Stomach (tissue), 9 donors: Measurements from ENCODE around the gene HYAL1. TPM values are rescaled to one million over a fixed set of nuclear protein-coding genes. Genes with fewer than 3 reads are reported as not detected.

Source experiments
- DNase-seq, 2 donors: peaks; one replicate each; pipeline versions ENCODE4 v3.0.0 to v3.0.0-alpha.2; 2013 to 2019
- H3K27ac ChIP-seq, 5 donors: fragments of 200-600 bp in 4 of 5; sonication (generic) in 4 of 5; one replicate each; pipeline ENCODE4 v1.5.1; 2013 to 2019; ENCODE audit warnings: mild to moderate bottlenecking in 1 of 5, moderate library complexity in 1 of 5
- H3K27me3 ChIP-seq, 3 donors: fragments of 200-600 bp; sonication (generic); one replicate each; pipeline ENCODE4 v1.5.1; 2017 to 2019; ENCODE audit warnings: mixed run types in 1 of 3
- H3K36me3 ChIP-seq, 4 donors: fragments of 200-600 bp; sonication (generic); 1 replicate in 3 of 4; 2 replicates in 1 of 4; pipeline ENCODE4 v1.5.1; 2016 to 2019
- H3K4me1 ChIP-seq, 4 donors: fragments of 200-600 bp; sonication (generic); one replicate each; pipeline ENCODE4 v1.5.1; 2016 to 2019
- H3K4me3 ChIP-seq, 4 donors: fragments of 200-600 bp; sonication (generic) in 3 of 4; one replicate each; pipeline ENCODE4 v1.5.1; 2016 to 2019; ENCODE audit warnings: mild to moderate bottlenecking in 1 of 4
- H3K9me3 ChIP-seq, 4 donors: fragments of 200-600 bp; sonication (generic); one replicate each; pipeline ENCODE4 v1.5.1; 2016 to 2019
- EP300 ChIP-seq: sonication (generic); formaldehyde crosslinking; IDR thresholded peaks from one replicate; pipeline ENCODE4 v1.6.1; 2017; ENCODE audit warnings: antibody characterized with exemption
- POLR2A ChIP-seq, 4 donors: fragments of 450-650 bp; IDR thresholded peaks; one replicate each; pipeline ENCODE4 v1.6.1; 2016; ENCODE audit warnings: antibody characterized with exemption in 4 of 4, control low read depth in 2 of 4, mild to moderate bottlenecking in 1 of 4, moderate library complexity in 1 of 4
- POLR2AphosphoS5 ChIP-seq, 3 donors: sonication (generic); formaldehyde crosslinking; IDR thresholded peaks; one replicate each; pipeline ENCODE4 v1.6.1; 2016; ENCODE audit warnings: antibody characterized with exemption in 3 of 3
- WGBS, 5 donors: extraction: QIAGEN DNeasy Blood & Tissue Kit in 3 of 5; methylation state at CpG; one replicate each; pipeline versions ENCODE4 v1.1.5 to v1.1.7; 2013 to 2018; 5-methylcytosine and 5-hydroxymethylcytosine counted together
- intact Hi-C: fragments of 100-400 bp; cut with DNase I; formaldehyde crosslinking; loops from one replicate; pipeline ENCODE4 v1.15.1; 2023; ENCODE audit warnings: low total_unique reads
- polyA plus RNA-seq, 3 donors: library from polyadenylated mRNA; stranded (reverse); fragments of 200-250 nt; gene quantifications; one replicate each; pipeline ENCODE4 v1.2.3, GENCODE V29; 2013
- total RNA-seq, 5 donors: library from RNA; depleted of rRNA; stranded (reverse); fragments of >200 nt; gene quantifications; one replicate each; pipeline versions ENCODE4 v1.1.0 to v1.2.3, GENCODE V29; 2014 to 2016
- TF ChIP-seq, protein P1 (sequence below), 7 experiments: fragments of 450-650 bp in 4 of 7; fragments of 200-600 bp in 3 of 7; sonication (generic) in 3 of 7; IDR thresholded peaks; one replicate each; pipeline ENCODE4 v1.5.1; 2016 to 2019; ENCODE audit warnings: antibody characterized with exemption in 7 of 7, control low read depth in 2 of 7, mild to moderate bottlenecking in 1 of 7
- donor health status: healthy with polysubstance abuse.
- donor health status: Bipolar disorder and iron deficiency.
- donor health status: healthy.

The HYAL1 gene
- total and polyA plus RNA-seq, 8 donors = 1.8 to 38.4 (median 6.3) TPM; not detected in 1

DNA sequence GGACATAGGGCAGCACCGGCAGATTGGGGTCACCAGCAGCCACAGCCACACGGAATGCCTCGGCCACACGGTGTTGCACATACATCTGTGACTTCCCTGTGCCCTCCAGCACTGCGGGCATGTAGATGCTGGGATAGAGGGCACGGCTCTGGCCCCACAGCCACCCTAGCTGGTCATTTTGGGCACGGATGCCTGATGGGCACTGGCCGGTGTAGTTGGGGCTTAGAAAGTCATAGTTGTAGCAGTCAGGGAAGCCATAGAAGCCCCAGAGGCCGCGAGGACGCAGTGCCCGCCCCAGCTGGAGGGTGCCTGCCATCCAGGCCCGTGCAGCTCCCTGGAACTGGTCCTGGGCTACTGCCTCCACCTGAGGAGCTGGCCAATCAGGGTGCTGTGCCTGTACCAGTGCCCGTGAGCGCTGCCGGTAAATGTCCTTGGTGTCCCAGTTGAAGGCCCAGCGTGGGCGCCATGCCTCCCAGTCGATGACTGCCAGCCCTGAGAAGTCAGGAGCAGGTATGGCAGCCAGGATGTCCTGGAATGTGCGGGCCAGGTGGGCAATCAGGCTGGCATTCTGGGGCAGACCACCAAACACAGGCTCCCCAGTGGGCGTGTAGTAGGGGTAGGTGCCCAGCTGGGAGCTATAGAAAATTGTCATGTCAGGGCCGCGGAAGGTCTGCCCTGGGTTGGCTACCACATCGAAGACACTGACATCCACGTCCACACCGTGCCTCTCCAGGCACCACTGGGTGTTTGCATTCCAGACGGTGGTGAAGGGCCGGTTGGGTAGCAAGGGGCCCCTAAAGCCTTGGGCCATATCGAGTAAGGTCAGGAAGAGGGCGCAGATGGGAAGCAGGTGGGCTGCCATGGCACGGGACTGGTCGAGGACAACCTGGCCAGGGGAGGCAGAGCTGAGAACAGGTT is 1.0 kb downstream of the HYAL1 start:
- no peaks in the 10 kb centered on the region for H3K9me3 ChIP-seq
- peak overlapping the region; percentile 19 to 36 (median 27) for H3K4me3 ChIP-seq
- TF ChIP-seq POLR2A (IDR thresholded peaks at IDR 0.05) (no peak), POLR2AphosphoS5 (IDR thresholded peaks at IDR 0.05) (no peak), EP300 (no peak)
- TF ChIP-seq, protein P1, sequence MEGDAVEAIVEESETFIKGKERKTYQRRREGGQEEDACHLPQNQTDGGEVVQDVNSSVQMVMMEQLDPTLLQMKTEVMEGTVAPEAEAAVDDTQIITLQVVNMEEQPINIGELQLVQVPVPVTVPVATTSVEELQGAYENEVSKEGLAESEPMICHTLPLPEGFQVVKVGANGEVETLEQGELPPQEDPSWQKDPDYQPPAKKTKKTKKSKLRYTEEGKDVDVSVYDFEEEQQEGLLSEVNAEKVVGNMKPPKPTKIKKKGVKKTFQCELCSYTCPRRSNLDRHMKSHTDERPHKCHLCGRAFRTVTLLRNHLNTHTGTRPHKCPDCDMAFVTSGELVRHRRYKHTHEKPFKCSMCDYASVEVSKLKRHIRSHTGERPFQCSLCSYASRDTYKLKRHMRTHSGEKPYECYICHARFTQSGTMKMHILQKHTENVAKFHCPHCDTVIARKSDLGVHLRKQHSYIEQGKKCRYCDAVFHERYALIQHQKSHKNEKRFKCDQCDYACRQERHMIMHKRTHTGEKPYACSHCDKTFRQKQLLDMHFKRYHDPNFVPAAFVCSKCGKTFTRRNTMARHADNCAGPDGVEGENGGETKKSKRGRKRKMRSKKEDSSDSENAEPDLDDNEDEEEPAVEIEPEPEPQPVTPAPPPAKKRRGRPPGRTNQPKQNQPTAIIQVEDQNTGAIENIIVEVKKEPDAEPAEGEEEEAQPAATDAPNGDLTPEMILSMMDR (IDR thresholded peaks at IDR 0.05) = no peak
- peaks cover 37 to 61% (median 56%) of the 10 kb centered on the region in 4 donors for H3K4me1 ChIP-seq
- intact Hi-C loops = no loop called here
- peak overlapping the region; percentile 64 to 96 (median 85) for H3K27ac ChIP-seq
- 79 to 88% (median 86%) methylated on average over 23 to 32 of the region's 32 CpGs for WGBS, 5 donors
- peak in 1 of 2 donors; percentile 13 for DNase-seq
- no peaks in the 10 kb centered on the region for H3K27me3 ChIP-seq
- H3K36me3 ChIP-seq = peaks cover 0 to 2% (median 0%) of the 10 kb centered on the region in 4 donors

DNA sequence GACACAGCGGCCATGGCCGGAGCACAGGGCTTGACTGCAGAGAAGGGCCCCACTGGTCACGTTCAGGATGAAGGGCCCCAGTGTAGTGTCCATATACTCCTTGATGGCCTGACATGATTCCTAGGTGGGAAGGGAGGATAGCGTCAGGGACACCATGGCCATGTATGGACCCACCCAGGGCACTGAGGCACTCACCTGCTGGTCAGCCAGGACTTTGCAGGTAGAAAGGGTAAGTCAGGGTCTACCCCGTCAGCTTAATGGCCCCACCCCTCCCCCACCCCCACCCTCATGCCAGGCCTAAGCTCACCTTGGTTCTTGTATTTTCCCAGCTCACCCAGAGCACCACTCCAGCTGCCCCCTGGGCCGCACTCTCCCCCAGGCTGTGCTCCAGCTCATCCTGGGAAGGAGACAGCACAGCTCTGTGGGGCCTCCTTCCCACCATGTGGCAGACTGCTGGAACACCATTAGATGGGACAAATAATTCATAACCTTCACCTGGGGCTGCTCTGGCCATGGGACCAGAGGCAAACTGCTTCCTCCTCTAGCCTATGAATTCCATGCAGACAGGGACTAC is 2.6 kb downstream of the HYAL1 start:
- Histone ChIP-seq H3K4me1 (peaks cover 37 to 68% (median 59%) of the 10 kb centered on the region in 4 donors), H3K36me3 (peaks cover 7 to 15% (median 8%) of the 10 kb centered on the region in 4 donors)
- peak in 1 of 2 donors; percentile 26 for DNase-seq

DNA sequence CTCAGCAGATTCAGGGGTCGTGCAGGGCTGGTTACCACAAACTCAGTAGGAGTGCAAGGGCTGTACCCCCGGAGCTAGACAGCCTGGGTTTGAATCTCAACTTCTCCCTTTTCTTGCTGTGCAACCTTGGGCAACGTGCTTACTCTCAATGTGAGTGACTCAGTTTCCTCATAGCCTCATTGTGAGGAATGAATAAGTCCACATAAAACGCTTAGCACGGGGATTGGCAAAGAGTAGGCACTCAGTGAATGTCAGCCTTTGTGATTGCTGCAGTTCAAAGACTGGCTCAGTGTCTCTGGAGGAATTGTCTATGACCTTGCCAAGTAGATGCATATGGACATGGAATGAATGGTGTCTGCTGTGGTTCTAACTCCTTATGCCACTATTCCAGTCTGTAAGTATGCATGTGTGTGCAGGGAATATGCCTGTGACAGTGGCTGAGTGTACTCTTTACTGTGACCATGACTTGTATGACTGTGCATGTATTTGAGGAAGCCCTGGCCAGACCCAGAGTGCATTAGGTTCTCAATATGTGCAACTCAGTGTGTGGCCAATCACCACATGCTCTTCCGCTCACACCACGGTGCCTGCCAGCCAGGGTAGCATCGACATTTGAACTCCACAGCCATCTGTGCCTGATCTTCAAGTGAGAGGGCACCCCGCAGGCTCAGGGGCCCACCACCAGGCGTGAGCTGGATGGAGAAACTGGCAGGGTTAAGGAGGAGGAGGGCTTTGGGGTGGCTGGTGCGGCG is 3.3 kb downstream of the HYAL1 start:
- Histone ChIP-seq H3K36me3 (peaks cover 7 to 15% (median 8%) of the 10 kb centered on the region in 4 donors), H3K27me3 (no peaks in the 10 kb centered on the region), H3K4me3 (peak overlapping the region; percentile 47 to 72 (median 68)), H3K4me1 (peaks cover 37 to 68% (median 59%) of the 10 kb centered on the region in 4 donors), H3K27ac (peak overlapping the region; percentile 71 to 96 (median 95)), H3K9me3 (no peaks in the 10 kb centered on the region)
- 48 to 52% (median 51%) methylated on average over 12 of the region's 12 CpGs for WGBS, 5 donors
- DNase-seq = peak in 1 of 2 donors; percentile 61
- TF ChIP-seq, protein P1 (IDR thresholded peaks at IDR 0.05) = no peak
- TF ChIP-seq POLR2A (IDR thresholded peaks at IDR 0.05) = peak in 1 of 4 donors; percentile 3
- no peak for TF ChIP-seq POLR2AphosphoS5 (IDR thresholded peaks at IDR 0.05)
- intact Hi-C loops = no loop called here

More for the DNA sequence above, 2.6 kb downstream of the HYAL1 start:
- Histone ChIP-seq H3K4me3 (peak overlapping the region in 2 of 4 donors; percentile 5 to 67), H3K27ac (peak overlapping the region; percentile 71 to 96 (median 95)), H3K27me3 (no peaks in the 10 kb centered on the region), H3K9me3 (no peaks in the 10 kb centered on the region)
- 82 to 100% (median 93%) methylated on average over 5 to 6 of the region's 6 CpGs for WGBS, 5 donors
- TF ChIP-seq POLR2A (IDR thresholded peaks at IDR 0.05) = no peak
- no peak for TF ChIP-seq EP300
- TF ChIP-seq, protein P1 (IDR thresholded peaks at IDR 0.05) = no peak
- TF ChIP-seq POLR2AphosphoS5 (IDR thresholded peaks at IDR 0.05) = no peak
- intact Hi-C loops = no loop called here

DNA sequence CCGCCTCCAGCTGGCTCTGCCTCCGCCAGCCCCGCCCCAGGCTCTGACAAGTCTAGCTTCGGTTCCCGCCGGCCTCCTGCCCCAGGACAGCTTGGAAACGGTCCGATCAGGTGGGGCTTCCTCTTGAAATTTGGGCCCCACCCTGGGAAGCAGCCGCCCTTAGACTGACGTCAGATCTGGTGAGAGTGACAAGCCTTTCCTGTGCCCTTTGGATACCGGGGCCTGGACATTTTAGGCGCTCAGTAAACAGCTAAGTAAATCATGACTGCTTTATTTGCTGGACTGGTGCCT is 3.8 kb downstream of the HYAL1 start:
- 0 to 2% (median 1%) methylated on average over 7 to 12 of the region's 12 CpGs for WGBS, 5 donors
- Histone ChIP-seq H3K27ac (peak overlapping the region; percentile 71 to 96 (median 95)), H3K27me3 (no peaks in the 10 kb centered on the region), H3K4me3 (peak overlapping the region; percentile 47 to 72 (median 68)), H3K36me3 (peaks cover 7 to 15% (median 8%) of the 10 kb centered on the region in 4 donors), H3K9me3 (no peaks in the 10 kb centered on the region), H3K4me1 (peaks cover 37 to 68% (median 59%) of the 10 kb centered on the region in 4 donors)
- TF ChIP-seq, protein P1 (IDR thresholded peaks at IDR 0.05) = no peak
- TF ChIP-seq POLR2AphosphoS5 (IDR thresholded peaks at IDR 0.05) = peak in 2 of 3 donors; percentile 2 to 30
- intact Hi-C loops = no loop called here
- no peak for DNase-seq
